NCI-H1417 treated with DMSO at 0.1 percent for 48 hours (cell line): ENCODE data around the gene KLF11.

Source experiments
- DNase-seq: peaks from one replicate; lab custom pipeline; 2025; lab: John Stamatoyannopoulos, UW

The KLF11 gene

DNA sequence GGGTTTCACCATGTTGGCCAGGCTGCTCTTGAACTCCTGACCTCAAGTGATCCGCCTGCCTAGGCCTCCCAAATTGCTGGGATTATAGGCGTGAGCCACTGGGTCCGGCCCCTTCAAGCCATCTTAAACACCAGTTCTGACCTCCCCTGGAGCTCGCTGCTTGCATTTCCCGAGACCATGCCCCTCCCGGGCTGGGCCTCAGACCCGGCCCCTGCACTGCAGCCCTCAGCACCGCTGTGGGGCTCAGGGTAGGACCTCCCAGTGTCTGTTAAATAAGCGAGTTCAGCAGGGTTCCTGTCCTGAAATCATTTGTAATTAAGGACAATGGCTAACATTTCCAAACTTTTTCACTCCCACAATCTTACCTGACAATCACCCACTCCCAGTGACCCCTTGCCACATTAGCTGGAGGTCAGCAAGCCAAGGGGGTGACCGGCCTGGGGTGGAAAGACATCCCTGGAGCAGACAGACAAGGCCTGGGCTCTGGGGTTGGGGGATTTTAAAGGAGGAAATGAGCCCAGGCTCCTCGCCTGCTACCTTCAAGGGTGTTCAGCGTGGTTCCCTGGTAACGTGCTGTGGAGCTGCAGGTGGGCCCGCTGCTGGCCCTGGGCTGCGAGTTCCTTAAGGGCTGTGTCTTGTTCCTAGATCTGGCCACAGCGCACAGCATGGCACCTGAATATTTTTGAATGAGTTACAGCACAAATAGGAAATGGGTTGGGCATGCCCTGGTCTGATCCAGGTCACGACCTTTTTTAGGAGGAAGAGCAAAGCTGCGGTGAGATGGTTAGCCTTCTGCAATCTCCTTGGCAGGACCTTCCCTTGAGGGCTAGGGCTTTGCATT lies 21.8 kb downstream of the KLF11 start:
- no peak for DNase-seq

DNA sequence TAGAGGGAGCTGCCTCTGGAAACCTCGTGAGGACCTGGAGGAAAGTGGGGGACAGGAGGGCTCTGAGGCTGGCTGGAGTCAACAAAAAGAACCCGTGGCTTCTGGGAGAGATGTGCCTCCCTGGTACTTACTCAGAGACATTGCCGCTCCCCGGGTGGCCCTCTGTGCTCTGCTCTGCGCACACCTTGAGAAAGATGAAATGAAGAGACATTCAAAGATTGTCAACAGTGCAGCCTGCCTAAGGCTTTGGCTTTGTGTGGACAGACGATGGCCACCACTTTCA lies 22.4 kb downstream of the KLF11 start:
- DNase-seq, result no peak

DNA sequence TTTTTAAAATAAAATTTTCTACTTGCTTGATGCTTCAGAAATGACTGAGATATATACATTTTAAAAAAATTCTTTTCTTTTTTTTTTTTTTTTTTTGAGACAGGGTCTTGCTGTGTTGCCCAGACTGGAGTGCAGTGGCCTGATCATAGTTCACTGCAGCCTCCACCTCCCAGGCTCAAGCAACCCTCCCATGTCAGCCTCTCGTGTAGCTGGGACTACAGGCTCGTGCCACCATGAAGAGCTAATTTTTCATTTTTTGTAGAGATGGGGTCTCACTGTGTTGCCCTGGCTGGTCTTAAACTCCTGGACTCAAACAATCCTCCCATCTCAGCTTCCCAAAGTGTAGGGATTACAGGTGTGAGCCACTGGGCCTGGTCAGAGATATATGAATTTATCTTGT lies 24.0 kb downstream of the KLF11 start:
- DNase-seq, result no peak

DNA sequence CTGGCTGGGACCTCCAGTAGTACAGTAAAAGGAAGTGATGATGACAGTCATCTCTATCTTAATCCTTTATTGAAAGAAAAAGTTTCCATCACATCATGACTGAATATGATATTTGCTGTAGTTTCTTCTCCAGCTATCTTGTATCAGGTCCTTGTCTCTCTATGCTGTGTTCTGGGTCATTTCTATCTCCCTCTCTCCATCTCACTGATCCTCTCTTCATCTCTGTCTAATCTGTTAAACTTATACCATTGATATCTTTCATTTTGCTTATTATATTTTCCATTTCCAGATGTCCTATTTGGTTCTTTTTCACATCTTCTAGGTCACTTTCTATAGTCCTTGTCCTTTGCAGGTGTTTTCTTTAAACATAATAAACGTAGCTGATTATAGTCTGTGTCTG lies 24.5 kb downstream of the KLF11 start:
- no peak for DNase-seq

DNA sequence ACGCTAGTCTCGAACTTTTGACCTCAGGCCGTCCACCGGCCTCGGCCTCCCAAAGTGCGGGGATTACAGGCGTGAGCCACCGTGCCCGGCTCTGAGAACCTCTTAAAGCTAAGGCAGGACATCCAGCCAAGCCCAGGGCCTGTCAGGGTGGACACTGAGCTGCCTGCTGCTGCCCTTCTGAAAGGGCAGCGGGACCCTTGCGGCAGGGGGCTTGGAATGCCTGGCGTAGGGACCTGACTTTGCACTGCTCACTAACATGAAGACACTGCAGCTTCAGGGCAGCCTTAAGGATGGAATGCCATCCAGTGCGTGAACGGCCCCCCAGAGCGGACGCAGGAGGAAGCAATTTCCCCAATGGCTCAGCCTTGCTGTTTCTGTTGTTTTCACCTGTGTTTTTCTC lies 27.8 kb downstream of the KLF11 start:
- no peak for DNase-seq

DNA sequence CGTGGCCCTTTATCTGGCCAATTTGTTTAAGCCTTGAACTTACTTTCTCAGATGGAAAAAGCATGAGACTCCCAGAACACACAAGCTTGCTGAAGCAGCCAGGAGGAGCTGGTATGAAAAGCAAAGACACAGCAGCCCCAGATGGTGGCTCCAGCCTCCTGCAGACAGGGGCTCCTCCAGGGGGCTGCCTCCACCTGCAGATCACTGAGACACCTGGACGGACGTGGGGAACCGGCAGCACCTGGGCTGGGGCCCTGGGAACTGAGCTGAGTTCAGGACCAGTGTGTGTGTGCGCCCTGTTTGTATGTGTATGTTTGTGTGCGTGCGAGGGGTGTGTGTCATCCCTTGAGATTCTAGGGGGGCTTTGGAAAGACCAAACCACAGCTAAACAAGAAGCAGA lies 28.2 kb downstream of the KLF11 start:
- no peak for DNase-seq

DNA sequence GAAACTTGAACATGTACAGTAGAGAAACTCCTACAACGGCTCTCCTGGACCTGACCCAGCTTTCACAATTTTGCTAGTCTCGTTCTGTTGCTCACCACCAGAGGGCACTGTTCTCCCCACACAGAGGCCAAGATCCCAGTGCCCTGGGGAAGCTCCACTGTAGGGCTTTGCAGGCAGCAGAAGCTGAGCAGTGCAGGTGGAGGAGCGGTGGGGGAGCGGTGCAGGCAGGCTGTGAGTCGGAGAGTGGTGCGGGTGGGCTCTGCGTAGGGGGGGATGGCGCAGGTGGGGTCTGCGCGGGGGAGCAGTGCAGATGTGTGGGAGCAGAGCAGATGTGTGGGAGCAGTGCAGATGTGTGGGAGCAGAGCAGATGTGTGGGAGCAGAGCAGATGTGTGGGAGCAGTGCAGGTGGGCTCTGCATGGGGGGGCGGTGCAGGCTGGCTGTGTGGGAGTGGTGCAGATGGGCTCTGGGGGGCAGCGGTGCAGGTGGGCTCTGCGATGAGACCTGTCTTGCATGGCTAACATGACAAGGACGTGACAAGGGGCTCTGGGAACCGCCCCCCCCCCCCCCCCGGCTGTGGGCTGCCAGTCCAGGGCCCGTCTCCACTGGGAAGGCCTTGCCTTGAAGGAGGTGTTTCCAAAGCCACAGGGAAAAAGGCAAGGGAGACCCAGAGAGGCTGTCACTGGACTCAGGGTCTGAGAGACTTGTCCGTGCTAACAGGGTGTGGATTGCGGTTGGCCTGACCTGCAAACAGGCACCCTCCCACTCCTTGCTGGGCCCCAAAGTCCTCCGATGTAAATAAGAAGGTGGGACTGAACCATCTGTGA lies 29.5 kb downstream of the KLF11 start:
- peak; percentile 77 for DNase-seq

DNA sequence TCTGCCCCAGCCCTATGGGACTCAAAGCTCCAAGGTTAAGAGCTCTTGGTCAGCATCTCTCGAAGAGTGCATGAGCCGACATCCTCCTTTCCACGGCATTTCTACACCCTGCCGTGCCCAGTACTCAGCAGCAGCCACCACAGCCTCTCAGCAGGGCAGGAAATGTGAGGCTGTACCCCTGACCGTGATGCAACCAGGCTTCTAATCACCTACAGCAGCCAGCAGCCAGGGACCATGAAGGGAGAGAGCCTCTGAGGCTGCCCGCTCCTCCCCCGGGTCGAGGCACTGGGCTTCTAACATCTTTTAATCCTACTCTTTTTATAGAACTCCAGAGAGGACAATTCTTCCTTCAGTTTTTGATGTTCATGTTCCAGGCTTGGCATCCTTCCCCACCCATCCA lies 30.4 kb downstream of the KLF11 start:
- DNase-seq, result no peak

DNA sequence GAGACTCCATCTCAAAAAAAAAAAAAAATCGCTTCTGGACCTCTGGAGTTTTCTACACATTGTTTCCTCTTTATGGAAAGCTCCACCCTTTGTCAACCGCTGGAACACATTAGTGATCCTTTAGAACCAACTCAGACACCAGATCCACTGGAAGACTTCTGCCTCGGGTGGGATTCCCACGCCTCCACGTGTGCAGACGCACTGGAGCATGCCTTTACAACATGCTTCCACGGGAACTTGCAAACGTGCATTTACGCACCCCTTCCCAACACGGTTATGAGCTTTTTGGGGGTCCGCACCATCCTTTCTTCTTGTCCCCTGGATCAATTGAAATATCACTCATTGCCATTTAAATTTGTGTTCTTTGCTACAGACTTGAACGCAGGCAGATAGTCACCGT lies 31.8 kb downstream of the KLF11 start:
- DNase-seq, result no peak

DNA sequence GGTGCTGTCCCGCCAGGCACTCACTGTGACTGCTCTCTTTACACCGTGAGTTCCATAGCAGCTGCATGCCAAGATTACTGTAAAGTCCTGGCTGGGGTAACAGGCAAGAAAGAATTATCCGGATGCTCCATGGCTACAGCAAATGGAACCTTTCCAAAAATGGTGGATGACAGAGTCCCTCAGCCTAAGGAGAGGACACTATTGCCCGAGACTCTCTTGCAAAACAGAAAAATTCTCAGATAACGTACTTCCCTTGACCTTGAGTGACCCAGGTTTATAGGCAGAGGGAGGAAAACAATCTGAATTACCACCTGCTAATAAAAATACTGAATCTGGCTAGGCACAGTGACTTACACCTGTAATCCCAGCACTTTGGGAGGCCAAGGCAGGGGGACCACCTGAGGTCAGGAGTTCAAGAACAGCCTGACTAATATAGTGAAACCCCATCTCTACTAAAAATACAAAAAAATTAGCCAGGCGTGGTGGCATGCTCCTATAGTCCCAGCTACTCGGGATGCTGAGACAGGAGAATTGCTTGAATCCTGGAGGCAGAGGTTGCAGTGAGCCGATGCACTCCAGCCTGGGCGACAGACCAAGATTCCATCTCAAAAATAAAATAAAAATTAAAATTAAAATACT lies 32.3 kb downstream of the KLF11 start:
- DNase-seq, result no peak

DNA sequence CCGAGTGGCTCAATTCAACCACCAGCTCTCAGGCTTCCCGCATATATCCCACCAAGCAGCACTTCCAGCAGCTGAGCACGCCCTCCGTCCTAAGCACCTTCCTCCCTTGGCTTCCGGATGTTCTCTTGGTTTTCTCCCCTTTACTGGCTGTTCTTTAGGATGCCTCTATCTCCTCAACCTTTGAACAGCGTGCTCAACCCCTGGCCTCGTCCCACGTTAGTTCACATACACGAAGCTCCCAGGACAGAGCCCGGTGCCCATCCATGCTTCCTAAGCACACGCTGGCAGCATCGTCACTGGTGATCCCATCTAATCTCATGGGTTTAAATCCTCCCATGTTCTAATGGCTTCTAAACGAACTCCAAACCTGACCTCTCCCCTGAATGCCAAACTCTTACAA lies 33.2 kb downstream of the KLF11 start:
- no peak for DNase-seq

DNA sequence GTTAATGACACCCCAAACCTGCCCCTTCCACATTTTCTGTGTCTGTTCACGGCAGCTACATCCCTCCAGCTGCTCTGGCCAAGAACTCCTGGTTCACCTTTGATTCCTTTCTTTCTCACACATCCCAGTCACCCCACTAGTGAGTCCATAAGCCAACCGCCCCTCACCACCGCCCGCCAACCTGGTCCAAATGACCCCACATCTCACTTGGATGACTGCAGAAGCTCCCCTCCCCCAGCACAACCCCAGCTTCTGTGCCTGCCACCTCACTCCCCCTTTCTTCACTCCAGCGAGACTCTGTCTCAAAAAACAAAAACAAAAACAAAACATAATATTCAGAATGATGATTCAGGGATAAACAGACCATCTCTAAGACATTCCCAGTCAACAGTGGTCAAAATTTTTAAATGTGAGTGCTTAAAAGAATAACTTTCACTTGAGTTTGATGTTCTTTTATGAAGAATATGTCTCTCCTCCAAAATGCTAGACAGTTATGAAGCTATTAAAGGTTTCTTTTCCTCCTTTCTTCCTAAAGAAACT lies 33.7 kb downstream of the KLF11 start:
- no peak for DNase-seq

DNA sequence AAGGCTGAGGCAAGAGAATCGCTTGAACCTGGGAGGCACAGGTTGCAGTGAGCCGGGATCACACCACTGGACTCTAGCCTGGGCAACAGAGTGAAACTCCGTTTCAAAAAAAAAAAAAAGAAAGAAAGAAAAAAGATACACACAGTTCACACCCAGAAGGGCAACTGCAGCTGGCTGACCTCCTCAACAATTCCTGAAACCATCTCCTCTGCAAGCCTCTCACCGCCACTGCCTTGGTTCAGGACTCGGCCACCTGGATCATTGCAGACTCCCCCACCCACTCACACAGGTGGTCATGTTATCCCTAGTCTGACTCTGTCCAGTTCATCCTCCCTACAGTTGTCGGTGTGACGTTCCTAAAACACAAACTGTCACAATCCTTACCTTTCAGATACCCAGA lies 34.7 kb downstream of the KLF11 start:
- no peak for DNase-seq

DNA sequence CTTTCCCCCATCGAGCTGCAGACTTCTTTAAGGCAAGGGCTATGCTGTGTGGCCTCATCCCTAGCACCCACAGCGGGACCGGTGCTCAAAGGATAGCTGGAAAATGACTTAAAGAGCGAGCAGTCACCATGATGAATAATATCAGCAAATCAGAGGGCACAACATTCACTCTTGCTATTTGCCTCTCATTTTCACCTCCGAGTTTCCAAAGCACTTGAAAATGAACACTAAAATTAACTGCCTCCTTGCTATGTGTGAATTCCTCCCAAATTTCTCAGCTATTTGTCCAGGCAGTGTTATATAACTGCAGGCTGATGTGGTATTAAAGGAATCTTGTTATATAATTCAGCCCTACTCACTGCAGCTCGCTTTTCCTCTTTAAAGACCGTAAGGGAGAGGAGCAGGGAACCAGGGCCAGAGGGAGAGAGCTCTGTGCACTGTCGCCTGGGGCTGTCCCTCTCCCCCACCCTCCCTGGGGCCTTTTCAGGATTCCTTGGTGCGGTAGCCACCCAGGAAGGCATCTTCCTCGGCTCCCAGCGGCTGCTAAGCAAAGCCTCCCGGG lies 35.4 kb downstream of the KLF11 start:
- no peak for DNase-seq

DNA sequence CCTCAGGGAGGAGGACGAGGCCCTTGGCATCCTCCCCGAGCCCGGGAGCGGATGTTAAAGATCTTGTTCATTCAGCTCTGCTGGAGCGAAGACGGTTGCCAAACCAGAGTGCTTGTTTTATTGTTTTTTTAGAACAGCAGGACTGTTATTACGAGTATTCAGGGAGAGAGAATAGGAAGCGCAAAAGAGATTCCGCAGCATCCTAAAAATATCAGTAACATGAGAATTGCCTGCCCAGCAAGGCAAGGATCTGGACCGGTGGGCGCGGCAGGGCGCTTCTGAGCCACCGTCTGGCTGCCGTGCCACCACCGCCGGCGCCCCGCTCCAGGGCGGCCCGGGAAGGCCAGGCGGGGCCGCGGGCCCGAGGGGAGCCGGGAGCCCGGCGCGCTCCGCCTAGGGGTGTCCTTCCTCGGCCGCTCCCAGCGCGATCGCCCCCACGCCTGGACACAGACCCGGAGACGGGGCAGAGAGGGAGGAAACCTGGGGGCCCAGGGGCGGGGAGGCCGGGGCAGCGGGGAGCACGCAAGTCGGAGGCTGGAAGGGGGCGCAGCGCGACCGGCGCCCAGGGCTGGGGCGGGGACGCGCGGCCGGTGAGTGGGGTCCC lies 36.0 kb downstream of the KLF11 start:
- DNase-seq, result no peak

DNA sequence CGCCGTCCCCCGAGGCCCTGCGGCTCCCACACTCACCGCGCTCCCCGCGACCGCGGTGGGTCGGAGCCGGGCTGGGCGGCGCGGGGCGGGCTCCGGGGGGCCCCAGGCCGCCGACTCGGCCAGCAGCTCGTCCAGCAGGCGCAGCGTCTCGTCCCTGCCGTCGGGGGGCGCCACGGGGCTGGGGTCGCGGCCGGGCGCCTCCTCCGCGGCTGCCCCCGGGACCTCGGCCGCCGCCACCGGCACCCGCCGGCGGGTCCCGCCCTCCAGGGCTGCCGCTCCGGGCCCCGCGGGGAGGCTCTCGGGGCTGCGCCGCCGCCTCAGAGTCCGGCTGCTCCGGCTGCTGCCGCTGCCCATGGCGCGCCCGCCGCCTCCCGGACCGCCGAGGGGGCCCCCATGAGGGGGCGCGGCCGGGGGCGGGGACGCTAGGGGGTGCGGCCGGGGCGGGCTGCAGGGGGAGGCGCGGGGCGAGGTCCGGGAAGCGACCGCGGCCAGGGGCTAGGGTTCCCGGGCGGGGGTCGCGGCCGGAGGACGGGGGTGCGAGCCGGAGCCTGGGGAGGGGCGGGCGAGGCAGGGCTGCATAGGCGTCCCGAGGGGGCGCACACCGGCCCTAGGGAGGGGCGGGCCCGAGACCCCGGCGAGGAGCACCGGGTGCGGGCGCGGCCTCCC lies 36.7 kb downstream of the KLF11 start, which contains the start of gene CYS1:
Gene CYS1, minus strand, starts transcription at position 542 of the 666 bp plus-strand sequence. Its CDS starts 188 bp downstream, at position 354.
- DNase-seq, result no peak

DNA sequence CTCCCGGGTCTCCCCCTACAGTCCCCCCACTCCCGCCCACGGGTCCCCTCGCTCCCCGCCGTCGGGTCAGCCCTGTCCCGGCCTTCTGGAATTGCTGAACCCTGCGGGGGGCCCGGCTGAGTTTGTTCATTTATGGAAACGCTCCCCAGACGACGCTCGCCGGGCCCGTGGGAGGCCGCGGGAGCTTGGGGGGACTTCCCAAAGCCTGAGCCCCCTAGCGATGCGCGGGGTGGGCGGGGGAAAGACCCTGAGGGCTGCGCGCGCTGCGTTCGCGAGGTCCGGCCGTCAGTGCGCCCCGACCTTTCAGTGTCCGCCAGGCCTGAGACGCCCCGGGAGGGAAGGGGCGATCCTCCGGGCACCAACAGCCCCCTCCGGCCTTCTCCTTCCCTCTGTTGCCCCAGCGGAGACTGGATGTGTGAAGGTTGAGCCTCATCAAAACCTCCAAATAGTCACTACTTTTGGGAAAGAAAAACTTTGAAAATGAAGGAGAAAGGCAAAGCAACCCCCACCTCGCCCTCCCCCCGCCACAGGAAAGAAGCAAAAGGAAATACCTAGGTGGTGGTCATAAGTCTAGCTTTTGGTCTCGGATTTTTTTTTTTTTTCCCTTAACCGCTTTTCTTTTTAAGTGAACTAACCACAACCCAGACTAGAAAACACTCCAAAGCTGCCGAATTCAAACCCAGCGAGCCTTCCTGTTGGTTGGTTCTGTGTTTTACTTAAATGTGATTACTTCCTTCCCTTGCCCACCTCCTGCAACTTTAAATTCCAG lies 37.4 kb downstream of the KLF11 start:
- DNase-seq, result no peak

DNA sequence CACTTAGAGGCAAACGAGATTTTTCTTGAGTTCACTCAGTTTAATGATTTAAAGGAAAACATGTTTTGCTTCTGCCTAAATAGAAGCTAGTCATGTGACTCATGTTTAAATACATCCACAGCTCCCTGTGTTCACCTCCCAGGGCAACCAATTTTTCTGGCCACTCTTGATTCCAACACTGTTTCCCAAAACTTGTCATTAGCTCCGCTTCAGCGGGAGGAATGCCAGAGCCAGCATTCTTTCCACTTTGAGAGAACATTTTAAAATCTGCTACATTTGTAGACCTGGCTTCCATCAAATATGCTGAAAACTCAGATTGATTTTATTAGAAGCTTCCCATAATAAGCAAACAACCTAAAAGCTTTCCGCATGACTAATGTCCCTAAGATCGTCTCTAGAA lies 39.7 kb downstream of the KLF11 start:
- no peak for DNase-seq

DNA sequence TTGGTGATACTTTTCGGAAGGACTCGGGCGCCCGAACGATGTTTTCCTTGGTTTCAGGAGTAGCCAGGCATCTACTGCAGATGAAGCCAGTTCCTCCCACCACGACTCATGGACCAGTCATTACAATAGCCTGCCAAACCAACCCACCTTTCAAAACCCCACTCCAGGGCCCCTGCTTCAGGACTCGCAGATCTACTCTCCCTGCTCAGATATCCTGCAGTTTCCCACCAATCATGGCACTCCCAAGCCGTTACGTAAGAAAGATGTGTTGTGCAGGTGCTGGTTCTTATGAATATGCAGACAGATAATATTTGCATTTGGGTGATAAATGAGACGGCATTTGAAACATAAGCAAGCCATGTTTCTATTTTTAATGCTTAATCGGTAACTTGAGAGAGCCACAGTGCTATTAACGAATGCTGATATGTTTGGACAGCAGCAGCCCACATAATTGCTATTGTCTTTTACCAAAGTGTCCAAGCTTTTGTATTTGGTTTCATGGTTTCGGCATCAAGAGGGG lies 40.4 kb downstream of the KLF11 start:
- no peak for DNase-seq

DNA sequence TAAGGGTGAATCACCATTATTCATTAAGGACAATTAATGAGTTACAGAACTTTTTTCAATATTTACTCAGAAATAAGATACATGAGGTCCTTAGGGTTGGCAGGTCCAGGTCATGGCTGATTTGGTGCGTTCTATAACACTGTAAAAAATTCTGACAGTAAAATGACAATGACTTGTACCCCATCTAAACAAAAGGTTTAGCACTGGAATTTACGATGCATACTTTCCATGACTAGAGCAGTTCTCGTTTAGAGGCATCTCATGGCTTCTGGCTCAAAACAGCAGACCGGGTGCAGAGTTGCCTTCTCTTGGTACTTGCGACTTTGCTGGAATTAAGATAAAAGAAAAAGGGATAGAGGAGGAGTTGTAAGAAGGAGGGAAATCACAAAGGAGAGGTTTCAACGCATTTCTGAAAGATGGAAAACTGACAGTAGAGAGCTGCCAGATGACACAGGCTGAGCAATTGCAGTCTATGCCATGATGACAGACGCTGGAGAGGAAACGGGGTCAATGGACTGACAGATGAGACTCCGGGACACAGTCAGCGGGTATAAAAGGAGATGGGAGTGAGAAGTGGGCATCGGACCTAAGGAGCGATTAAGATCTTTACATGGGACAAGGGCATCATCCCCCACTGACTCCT lies 41.0 kb downstream of the KLF11 start:
- DNase-seq, result no peak
